ENCODE data around the gene HSD3B7. TPM values are rescaled to one million over a fixed set of nuclear protein-coding genes. Genes with fewer than 3 reads are reported as not detected.
A peak's percentile ranks its signal among the peaks of the same experiment; 100 is the strongest.

Gene HSD3B7
- total and polyA plus RNA-seq, 10 of the 15 experiments (the other 5 are each of a cell fraction or from before 2014, with no cell fraction given) = 0.18 to 1.8 (median 0.48) TPM; not detected in 1

GRCh38 chr16:30941600-30942425 is 43.2 kb upstream of the HSD3B7 start (continued):
- no peak for TF ChIP-seq MYC (IDR thresholded peaks at IDR 0.05; ENCODE audit: insufficient read depth, insufficient read length, insufficient replicate concordance, low read length, severe bottlenecking)
- no peak for TF ChIP-seq SP1 (IDR thresholded peaks at IDR 0.05; ENCODE audit: low read depth, low read length)
- TF ChIP-seq NR2C1 (IDR thresholded peaks at IDR 0.05) = no peak
- TF ChIP-seq TAF1 (IDR thresholded peaks at IDR 0.05; ENCODE audit: borderline replicate concordance, low read depth, low read length) = no peak
- TF ChIP-seq GABPA (IDR thresholded peaks at IDR 0.05; ENCODE audit: low read depth) = no peak
- no peak for TF ChIP-seq FOS (IDR thresholded peaks at IDR 0.05; ENCODE audit: borderline replicate concordance, extremely low read depth, insufficient read length)
- no peak for TF ChIP-seq LARP7 (IDR thresholded peaks at IDR 0.05)
- no peak for TF ChIP-seq USF2 (IDR thresholded peaks at IDR 0.05; ENCODE audit: borderline replicate concordance, low read depth, low read length)
- TF ChIP-seq NFYB (IDR thresholded peaks at IDR 0.05; ENCODE audit: insufficient read depth, low read depth, low read length) = no peak
- TF ChIP-seq CUX1 (IDR thresholded peaks at IDR 0.05; ENCODE audit: insufficient replicate concordance, low read depth, low read length) = no peak
- TF ChIP-seq ZBTB40 (IDR thresholded peaks at IDR 0.05; ENCODE audit: borderline replicate concordance) = no peak
- TF ChIP-seq EGR1 (IDR thresholded peaks at IDR 0.05; ENCODE audit: borderline replicate concordance in 1 of 2, low read depth in 2 of 2, low read length in 2 of 2) = no peak
- TF ChIP-seq SMAD1 (IDR thresholded peaks at IDR 0.05; ENCODE audit: low read depth, partially characterized antibody) = no peak
- no peak for TF ChIP-seq CHD1 (IDR thresholded peaks at IDR 0.05; ENCODE audit: low read depth, low read length)
- no peak for TF ChIP-seq GATAD2B (conservative IDR thresholded peaks at IDR 0.05; ENCODE audit: low read depth)
- TF ChIP-seq YY1 (IDR thresholded peaks at IDR 0.05; ENCODE audit: low read depth, low read length) = peak; percentile 54; the same call in 1 of the 2 replicates
- TF ChIP-seq RAD51 (IDR thresholded peaks at IDR 0.05) = peak; percentile 38; the same call in 1 of the 2 replicates
- TF ChIP-seq RUNX3 (IDR thresholded peaks at IDR 0.05; ENCODE audit: low read length) = no peak
- no peak for TF ChIP-seq JUNB (IDR thresholded peaks at IDR 0.05)
- no peak for TF ChIP-seq SIN3A (IDR thresholded peaks at IDR 0.05; ENCODE audit: low read depth, low read length)
